ENCODE results near the gene PTEN.
A peak's percentile ranks its signal among the peaks of the same experiment; 100 is the strongest.

PTEN gene

DNA sequence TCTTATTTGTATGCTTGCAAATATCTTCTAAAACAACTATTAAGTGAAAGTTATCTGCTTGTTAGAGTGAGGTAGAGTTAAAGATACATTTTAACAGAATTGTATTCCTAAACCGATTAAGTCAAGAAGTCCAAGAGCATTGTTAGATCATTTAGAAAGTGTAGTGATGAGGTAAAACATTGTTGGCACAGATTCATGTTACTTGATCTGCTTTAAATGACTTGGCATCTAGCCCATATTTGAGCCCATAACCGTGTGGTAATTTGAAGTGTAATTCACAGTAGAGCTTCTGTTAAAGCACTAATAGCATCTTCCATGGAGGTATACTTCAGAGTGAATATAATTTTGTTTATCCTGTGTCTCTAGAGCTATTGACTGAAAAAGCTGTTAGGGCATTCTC, 62.1 kb downstream of the PTEN start:
- peak; percentile 80 for DNase-seq

DNA sequence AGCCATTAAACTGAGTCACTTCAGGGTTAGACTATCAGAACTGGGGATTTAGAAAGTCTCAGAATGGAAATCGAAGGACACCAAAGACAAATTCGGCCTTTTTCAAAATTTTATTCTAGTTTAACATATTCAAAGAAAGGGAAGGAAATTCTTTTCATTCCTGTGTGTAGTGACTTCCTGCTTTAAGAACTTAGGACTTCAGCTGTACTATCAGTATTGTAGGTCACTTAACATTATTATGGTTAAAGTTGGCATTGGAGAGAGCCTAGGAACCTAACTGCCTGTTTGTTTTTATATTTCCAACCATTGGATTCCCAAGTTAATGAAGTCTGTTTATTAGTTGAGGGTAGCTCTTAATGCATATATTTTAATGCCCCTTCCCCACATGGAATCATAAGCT, 63.7 kb downstream of the PTEN start:
- DNase-seq: no peak

DNA sequence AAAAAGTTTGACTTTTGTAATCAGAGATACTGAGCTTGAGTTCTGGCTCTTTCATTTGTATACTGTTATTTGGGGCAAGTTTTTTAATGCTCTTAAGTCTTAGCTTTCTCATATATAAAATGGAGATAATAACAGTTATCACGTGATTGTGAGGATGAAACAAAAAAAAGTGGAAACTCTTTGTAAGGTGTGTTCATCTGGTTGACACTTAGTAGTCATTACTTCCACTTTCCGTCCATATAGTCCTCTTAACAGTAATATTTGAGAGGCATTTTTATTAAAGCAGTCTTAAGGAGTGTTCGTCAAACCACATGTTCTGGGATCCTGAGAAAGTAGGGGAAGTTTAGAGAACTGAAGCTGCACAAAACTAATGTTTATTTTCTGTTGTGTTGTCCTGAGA, 65.6 kb downstream of the PTEN start:
- DNase-seq: no peak

GRCh38 chr10:87930141-87930540, 66.7 kb downstream of the PTEN start:
- DNase-seq: no peak

GRCh38 chr10:87930934-87931835, 67.8 kb downstream of the PTEN start:
- DNase-seq: no peak

- no peak for DNase-seq
Observed at GRCh38 chr10:87931836-87932230, 68.4 kb downstream of the PTEN start.

DNA sequence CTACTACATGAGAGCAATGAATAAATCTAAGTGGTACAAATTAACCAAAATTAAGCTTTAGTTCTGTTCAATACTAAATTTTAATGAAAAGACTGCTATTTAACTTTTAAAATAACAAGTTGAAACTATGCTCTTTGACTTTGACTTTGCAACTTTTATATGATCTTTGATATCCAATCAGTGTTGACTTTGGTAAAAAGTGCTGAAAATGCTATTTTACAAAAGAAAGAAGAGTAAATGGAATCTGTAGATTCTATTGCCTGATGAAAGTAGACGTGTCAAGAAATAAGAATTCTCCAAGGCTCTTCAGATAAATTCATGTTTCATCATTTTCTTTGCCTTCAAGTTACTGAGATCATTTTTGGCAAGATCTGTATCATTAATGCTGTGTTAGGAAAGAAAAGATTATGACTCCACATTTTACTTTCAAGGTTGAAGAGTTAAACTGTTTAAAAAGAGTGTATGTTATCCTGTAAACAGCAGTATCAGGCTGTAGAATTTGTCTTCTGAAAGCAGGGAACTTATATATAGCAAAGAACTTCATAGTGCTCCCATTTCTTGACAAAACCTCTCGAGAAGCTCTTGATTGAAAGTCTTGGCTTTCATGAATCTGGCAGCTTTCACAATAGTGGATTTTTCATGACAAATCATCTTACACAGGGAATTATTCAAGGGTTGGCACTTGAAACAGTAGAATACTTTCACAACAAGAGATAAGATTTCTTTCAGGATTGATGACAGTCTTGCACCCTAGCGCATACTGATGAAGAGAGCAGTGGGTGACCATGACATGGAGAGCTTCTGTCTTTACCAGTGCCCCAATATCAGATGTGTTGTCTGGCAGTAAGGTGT, 72.1 kb downstream of the PTEN start:
- DNase-seq: no peak

DNA sequence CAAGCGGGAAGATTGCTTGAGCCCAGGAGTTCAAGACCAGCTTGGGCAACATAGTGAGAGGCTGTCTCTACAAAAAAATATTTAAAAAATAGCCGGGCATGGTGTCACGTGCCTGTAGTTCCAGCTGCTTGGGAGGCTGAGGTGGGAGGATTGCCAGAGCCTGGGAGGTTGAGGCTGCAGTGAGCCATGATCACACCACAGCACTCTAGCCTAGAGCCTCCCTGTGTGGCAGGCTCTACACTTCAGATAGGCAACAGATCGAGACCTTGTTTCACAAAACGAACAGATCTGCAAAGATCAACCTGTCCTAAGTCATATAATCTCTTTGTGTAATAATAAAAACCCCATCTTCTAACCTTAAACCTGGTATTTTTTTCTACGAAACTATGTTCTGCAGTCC, 76.8 kb downstream of the PTEN start:
- DNase-seq: no peak

- DNase-seq: no peak
Observed at GRCh38 chr10:87942884-87943527, 79.6 kb downstream of the PTEN start.

GRCh38 chr10:87945984-87946383, 82.6 kb downstream of the PTEN start:
- DNase-seq: no peak

DNA sequence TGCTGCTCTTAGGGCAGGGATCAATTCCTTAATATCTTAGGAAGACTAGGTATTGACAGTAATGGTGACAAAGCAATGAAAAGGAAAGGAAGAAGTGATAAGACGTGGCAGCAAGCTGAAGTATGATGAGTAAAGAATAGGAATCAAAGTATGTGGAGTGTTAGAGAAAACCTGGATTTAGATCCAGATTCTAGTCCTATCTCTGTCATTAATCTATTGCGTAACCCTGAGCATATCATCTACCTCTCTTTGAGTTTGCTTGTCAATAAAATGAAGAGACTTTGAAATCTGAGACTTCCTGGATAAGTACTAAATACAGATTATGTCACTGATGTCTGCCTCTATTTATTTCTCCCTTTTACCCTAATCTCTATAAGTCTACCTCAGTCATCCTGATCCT, 89.2 kb downstream of the PTEN start:
- DNase-seq: no peak

- no peak for DNase-seq
Observed at GRCh38 chr10:87956055-87956454, 92.6 kb downstream of the PTEN start.

DNA sequence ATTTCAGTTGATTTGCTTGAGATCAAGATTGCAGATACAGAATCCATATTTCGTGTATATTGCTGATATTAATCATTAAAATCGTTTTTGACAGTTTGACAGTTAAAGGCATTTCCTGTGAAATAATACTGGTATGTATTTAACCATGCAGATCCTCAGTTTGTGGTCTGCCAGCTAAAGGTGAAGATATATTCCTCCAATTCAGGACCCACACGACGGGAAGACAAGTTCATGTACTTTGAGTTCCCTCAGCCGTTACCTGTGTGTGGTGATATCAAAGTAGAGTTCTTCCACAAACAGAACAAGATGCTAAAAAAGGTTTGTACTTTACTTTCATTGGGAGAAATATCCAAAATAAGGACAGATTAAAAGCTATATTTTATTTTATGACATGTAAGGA, 94.3 kb downstream of the PTEN start:
- DNase-seq: no peak

- DNase-seq: no peak
Observed at GRCh38 chr10:87960230-87960629, 96.8 kb downstream of the PTEN start.

DNA sequence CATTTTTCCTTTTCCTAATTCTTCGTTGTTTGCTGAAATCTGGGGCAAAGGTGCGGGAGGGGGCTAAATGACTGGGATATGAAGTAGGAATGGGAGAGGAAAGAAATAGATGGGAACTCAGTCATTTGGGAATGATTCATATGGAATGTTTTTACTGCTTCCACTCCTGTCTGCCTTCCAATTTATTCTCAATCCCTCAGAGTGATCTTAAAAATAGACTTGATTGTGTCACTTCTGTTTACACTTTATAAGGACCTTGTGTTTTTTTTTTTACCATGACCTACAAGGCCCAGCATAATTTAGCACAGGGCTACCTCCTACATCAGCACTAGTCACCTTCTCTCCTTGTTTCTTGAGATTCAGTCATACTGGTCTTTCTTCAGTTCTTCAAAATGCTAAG, 97.9 kb downstream of the PTEN start:
- no peak for DNase-seq

DNA sequence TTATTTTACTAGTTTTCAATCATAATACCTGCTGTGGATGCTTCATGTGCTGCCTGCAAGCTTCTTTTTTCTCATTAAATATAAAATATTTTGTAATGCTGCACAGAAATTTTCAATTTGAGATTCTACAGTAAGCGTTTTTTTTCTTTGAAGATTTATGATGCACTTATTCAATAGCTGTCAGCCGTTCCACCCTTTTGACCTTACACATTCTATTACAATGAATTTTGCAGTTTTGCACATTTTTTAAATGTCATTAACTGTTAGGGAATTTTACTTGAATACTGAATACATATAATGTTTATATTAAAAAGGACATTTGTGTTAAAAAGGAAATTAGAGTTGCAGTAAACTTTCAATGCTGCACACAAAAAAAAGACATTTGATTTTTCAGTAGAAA, 103.0 kb downstream of the PTEN start:
- no peak for DNase-seq

DNA sequence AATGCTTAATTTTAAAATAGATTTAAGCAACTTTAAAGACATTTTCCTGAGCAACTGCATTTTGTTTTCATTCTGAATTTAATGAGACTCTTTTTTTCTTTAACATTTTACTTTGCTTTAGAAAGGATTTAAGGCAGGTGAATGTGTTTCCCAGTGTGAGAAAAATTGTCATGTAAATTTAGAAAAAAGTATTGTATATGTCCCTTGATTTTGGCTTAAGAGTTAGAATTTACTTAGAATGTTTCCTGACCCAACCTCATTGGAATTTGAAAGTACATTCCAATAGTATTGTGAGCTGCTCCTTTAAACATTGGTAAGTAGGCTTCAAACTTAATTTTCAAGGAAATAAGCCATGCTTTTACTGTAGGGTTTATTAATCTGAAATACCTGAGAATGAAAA, 110.2 kb downstream of the PTEN start:
- DNase-seq: no peak

- no peak for DNase-seq
Observed at GRCh38 chr10:87974130-87974529, 110.7 kb downstream of the PTEN start.

GRCh38 chr10:87974769-87975168, 111.3 kb downstream of the PTEN start:
- no peak for DNase-seq

- no peak for DNase-seq
Observed at GRCh38 chr10:87976101-87976743, 112.8 kb downstream of the PTEN start.

DNA sequence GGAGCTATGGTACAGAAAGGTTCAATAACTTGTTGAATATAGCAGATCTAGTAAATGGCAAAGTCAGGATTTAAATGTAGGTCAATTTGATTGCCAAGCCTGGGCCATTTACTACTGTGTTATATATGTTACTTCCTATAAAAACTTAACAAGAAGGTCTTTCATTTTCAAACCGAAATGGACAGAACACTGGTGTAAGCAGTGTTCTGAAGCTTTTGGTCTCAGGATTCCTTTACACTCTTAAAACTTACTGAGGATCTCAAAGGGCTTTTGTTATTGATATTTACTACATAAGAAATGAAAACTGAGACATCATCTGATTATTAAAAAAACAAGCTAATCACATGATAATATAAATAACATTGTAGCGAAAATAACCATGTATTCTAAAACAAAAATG, 114.7 kb downstream of the PTEN start:
- DNase-seq: no peak

DNA sequence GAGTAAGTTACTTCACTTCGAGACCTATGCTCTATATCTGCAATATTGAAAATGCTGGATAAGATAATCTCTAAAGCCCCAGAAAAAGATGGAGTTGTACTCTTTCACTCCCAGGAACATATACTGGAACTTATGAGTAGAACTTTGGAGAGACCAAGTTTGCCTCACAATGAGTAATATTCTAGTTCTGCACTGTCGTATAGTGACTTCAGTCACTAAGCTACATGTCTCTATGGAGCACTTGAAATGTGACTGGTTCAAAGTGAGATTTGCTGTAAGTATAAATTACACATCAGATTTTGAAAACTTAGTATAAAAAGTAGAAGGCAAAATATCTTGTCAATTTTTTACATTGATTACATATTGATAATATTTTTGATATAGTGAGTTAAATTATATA, 116.4 kb downstream of the PTEN start:
- no peak for DNase-seq

DNA sequence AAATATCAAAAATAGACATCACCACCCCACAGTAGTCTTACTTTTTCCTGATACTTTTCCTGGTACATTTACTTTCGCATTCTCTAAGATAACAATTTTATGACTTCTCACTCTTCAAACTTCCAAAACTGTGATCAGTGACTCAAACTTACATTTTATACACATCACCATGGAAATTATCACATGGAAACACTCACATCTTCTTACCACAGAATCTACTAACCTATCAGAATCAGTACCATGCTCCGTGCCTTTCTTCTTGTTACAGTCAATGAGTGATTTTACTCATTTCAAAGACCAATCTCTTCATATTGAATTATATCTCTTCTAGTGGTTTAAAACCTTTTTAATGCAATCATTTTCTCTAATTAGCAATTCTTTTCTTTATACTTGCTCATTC, 120.3 kb downstream of the PTEN start:
- no peak for DNase-seq
